ENCODE measurements around the gene MRPS11. TPM values are rescaled to one million over a fixed set of nuclear protein-coding genes. Genes with fewer than 3 reads are reported as not detected.

MRPS11 gene
- total RNA-seq, 1 donor from 2014 or later = 15.8 TPM

DNA sequence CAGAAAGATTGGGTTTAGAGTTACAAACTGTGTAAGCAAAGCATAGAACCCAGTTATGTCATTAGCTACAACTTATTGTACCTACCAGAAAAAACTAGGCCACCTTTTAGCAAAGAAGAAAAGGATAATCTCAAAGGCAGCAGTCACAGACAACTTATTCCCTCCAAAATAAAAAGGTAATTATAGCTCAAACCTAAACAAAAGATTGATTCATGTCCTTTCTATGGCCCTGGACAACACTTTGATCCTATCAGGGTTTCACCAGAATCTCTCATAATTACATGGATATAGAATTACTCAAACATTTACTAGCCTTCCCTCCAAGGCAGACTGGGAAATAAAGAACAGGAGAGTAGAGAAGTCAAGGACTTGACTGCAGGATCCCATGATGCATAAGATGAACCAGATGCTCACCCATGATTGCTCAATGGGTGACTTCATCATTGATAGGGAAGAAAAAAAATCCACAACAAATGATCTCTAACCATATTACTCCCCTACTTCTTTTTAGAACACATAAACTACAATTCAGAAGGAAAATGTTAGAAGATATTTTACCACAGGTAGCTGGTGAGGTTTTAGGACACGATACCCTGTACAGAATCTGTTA lies 61.6 kb downstream of the MRPS11 start:
- H3K4me1 ChIP-seq = no peaks in the 10 kb centered on the region
- peaks cover 9% of the 10 kb centered on the region for H3K79me2 ChIP-seq (ENCODE audit: low read depth)
- DNase-seq (ENCODE audit: low spot score) = no peak
- no peaks in the 10 kb centered on the region for H4K20me1 ChIP-seq (ENCODE audit: low read depth)
- no peak overlapping the region for H3K4me2 ChIP-seq
- TF ChIP-seq, protein P1, sequence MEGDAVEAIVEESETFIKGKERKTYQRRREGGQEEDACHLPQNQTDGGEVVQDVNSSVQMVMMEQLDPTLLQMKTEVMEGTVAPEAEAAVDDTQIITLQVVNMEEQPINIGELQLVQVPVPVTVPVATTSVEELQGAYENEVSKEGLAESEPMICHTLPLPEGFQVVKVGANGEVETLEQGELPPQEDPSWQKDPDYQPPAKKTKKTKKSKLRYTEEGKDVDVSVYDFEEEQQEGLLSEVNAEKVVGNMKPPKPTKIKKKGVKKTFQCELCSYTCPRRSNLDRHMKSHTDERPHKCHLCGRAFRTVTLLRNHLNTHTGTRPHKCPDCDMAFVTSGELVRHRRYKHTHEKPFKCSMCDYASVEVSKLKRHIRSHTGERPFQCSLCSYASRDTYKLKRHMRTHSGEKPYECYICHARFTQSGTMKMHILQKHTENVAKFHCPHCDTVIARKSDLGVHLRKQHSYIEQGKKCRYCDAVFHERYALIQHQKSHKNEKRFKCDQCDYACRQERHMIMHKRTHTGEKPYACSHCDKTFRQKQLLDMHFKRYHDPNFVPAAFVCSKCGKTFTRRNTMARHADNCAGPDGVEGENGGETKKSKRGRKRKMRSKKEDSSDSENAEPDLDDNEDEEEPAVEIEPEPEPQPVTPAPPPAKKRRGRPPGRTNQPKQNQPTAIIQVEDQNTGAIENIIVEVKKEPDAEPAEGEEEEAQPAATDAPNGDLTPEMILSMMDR (IDR thresholded peaks at IDR 0.05) = no peak
- TF ChIP-seq EZH2 (IDR thresholded peaks at IDR 0.05) = no peak
- TF ChIP-seq EZH2phosphoT487 (IDR thresholded peaks at IDR 0.05) = no peak
- H3K4me3 ChIP-seq = no peak overlapping the region
- H3K27me3 ChIP-seq = no peaks in the 10 kb centered on the region
- H3K4me1 Mint-ChIP-seq = no peaks in the 10 kb centered on the region
- no peaks in the 10 kb centered on the region for H3F3A ChIP-seq (ENCODE audit: low read depth)
- peaks cover 18% of the 10 kb centered on the region for H3K36me3 ChIP-seq
- H3K27ac ChIP-seq = no peak overlapping the region
- peaks cover 38% of the 10 kb centered on the region for H3K36me3 Mint-ChIP-seq
- peaks cover 5% of the 10 kb centered on the region for H3K27me3 Mint-ChIP-seq (ENCODE audit: insufficient read depth, low read depth)
- H3K9me3 Mint-ChIP-seq = no peaks in the 10 kb centered on the region
- H2AFZ ChIP-seq (replicated peaks) = no peak overlapping the region
- H3K4me3 Mint-ChIP-seq = no peak overlapping the region
- H3K9ac ChIP-seq = no peak overlapping the region
- H3K9me3 ChIP-seq (ENCODE audit: low read depth) = no peaks in the 10 kb centered on the region
- no peak overlapping the region for H3K27ac Mint-ChIP-seq

Other genes with a start within 250 kb of the MRPS11 start
- 2.0 and 2.4 TPM in 2 replicates for gene NTRK3, start 211.0 kb upstream of the MRPS11 start, total RNA-seq (ENCODE audit: low replicate concordance)
- gene MRPL46, start 320 bp upstream of the MRPS11 start, total RNA-seq (ENCODE audit: low replicate concordance) = 17.8 and 20.4 TPM in 2 replicates
- 19.0 and 21.3 TPM in 2 replicates for gene DET1, start 79.0 kb downstream of the MRPS11 start, total RNA-seq (ENCODE audit: low replicate concordance)
- gene AEN, start 153.6 kb downstream of the MRPS11 start, total RNA-seq (ENCODE audit: low replicate concordance) = 35.0 and 60.9 TPM in 2 replicates
- gene ISG20, start 171.3 kb downstream of the MRPS11 start, total RNA-seq (ENCODE audit: low replicate concordance) = 0.56 and 0.65 TPM in 2 replicates